Measurements from ENCODE around the gene ABCA13.

DNA sequence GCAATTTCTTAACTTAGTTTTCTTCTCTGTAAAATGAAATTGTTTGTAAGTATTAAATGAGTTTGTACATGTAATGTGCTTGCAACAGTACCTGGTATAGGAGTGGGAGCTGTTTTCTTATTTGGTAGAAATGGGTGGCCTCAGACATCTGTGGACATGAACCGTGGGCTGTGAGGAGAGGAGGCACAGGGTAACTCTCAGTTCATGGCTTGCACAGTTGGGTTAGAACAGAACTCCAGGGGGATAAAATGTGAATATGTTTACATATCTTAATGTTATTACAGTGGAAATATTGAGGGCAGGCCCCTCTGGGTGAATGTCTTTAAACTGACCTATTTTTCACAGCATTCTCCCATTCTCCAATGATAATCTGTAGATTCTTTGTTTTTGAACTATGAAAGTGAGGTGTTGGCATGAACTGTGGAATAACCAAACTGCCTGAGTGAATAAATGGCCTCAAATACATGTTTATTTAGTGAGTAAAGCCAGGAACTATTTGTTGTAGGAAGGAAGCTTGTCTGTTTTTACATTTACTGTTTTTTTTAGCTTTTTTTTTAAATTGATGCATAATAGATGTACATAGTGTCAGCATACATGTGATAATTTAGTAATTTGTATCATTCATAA lies 2.6 kb downstream of the ABCA13 start:
- TF ChIP-seq CTCF (IDR thresholded peaks at IDR 0.05) (no peak), POLR2A (IDR thresholded peaks at IDR 0.05) (no peak)

All from right lobe of liver (tissue), 4 donors.